ENCODE results near the gene PPEF1.
"Not testable (repeated sequence)": the region's sequence is repeated elsewhere in the genome, so short reads cannot be mapped to it uniquely, and the experiment has no call there.

Gene PPEF1

DNA sequence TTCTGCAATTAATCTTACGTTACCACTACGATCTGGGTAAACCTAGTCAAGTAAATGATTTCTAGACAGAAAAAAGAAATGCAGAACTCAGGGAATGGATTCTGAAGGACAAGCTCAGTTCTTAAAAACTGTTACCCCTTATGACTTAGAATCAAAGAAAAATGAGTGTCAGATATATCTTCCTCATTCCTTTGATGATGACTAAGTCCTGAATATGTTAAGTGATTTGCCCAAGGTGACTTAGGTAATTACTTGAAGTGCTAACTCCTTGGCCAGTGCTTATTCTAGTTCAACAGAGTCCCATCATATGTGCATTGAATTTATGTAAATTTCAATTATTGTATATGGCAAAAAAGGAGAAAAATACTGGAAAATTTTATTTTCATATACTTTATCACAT, 92.5 kb downstream of the PPEF1 start:
- no peak for DNase-seq

DNA sequence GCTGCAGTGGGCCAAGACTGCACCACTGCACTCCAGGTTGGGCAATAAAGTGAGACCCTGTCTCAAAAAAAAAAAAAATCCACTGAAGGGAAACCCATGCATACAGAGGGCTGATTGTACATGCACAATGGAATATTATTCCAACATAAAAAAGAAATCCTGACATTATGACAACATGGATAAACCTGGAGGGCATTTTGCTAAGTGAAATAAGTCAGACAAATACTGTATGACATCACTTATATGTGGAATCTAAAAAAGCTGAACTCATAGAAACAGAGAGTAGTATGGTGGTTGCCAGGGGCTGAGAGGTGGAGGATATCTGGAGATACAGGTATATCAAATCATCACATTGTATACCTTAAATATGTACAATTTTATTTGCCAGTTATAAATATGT, 102.2 kb downstream of the PPEF1 start:
- no peak for DNase-seq

DNA sequence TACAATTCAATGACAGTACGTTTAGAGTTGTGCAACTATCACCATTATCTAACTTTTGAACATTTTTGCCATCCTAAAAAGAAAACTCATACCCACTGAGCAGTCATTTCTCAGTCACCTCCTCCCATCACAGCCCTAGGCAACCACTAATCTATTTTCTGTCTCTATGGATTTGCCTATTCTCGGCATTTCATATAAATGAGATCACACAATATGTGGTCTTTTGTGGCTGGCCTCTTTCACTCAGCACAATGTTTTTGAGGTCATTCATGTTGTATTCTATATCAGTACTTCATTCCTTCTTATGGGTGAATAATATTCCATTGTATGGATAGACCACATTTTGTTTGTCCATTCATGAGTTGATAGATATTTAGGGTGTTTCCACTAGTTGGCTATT, 103.0 kb downstream of the PPEF1 start:
- no peak for DNase-seq

DNA sequence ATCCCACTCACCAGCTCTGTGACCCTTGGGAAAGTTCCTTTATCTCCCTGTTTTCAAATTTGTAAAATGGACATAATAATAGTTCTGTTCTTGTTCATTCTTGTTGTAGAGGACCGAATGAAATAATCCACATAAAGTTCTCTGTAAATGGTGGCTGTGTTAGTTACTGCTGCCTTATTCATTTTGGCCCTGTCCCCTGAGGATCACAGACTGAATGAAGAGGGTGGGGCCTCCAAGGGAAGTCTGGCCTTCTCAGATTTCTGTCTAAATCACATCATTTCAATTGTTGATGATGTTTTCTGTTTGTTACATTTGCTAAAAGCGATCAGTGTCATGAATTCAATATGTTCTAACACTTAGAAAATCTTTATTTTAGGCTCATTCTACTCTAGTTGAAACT, 117.9 kb downstream of the PPEF1 start:
- DNase-seq, result no peak

DNA sequence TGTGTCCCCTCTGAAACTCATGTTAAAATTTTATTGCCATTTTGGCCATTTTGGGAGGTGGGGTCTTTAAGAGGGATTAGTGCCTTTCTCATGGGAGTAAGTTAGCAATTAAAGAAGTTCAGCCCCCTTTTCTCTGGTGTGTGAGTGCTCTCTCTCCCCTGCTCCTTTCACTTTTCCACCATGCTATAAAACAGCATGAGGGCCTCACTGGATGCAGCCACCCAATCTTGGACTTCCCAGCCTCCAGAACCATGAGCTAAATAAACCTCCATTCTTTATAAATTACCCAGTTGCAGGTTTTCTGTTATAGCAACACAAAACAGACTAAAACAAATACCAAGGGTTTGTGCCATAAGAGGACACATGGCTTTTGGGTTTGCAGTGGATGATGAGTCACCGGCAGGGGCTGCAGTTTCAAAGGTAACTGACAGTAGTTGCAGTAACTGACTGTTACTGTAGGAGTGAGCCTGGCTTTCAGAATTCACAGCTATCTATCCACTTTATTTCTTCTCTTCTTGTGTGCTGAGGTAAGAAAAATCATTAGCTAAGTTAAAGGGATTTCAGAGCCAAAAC, 121.5 kb downstream of the PPEF1 start:
- no peak for DNase-seq

DNA sequence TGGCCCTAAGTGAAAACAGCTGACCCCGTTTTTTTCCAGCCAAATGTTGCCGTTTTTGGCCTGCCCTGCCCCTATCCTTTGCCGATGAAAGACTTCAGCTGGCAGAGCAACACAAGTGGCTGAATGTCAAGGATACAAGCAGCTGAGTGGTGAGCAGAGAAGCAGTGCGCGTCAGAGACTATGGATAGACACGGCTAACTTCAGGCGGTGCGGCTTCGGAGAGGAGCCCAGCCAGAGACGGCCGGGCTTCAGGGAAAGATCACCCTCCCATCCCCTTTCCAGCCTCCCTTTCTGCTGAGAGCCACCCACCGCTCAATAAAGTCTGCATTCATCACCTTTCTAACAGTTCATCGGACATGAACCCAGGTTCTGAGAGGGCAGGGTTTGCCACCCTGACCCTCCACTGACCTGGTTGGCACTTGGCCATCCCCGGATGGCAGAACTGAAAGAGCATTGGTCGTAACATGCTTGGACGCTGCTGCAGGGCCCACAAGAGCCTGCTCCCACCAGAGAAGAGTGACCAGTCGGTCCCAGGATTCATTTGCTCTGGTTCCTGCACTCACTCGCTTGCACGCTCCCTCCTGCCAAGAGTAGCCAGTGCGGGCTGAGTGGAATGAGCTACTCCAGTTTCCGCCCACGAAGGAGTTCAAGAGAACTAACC, 125.8 kb downstream of the PPEF1 start:
- DNase-seq, result no peak

DNA sequence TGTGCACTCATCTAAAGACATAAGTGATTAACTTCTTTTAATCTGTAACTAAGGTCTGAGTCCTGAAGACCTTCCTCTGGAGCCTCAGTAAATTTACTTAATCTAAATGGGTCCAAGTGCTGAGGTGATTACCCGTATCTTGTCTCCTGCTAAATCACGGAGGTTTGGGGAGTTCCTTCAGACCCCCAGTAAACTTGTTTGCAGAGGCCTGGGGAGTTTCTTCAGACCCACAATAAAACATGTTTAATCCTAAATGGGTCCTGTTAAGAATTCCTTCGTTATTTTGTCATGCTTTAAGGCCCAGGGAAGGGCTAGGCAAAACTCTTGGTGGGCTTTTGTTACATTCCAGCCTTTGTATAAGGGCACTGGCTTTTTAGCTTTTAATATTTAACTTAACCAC, 140.5 kb downstream of the PPEF1 start:
- not testable (repeated sequence) for DNase-seq

DNA sequence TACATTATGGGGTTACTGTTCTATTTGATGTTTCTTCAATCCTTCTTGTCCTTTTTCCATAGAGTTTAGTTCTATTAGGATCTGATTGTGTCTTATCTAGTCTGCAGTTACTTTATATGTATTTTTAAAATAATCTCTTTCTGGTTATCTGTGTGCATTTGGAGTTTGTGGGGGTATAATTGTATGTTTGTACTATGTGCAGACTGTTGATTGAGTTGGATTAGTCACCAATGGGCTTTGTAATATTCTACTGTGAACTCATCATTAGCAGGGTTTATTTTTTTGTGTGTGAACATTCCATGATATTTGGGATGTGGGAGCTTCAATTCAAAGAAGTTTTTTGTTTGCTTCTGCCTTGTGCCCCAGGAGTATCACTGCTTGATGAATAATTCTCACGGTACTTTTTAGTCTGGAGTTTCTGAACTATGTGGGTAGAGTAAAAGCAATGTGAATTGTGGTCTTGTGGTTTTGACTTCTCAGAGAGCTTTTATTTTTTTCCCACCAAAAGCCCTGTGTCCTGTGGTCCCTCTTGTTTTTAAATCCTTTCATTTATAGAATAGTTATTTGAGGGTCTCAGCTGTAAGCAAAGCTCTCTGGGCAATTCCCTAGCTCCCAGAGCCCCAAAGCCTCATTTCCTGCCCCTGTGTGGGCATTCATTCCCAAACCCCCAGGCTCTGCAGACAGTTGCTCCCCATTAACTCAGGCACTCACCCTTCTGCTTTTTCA, 148.6 kb downstream of the PPEF1 start:
- no peak for DNase-seq

DNA sequence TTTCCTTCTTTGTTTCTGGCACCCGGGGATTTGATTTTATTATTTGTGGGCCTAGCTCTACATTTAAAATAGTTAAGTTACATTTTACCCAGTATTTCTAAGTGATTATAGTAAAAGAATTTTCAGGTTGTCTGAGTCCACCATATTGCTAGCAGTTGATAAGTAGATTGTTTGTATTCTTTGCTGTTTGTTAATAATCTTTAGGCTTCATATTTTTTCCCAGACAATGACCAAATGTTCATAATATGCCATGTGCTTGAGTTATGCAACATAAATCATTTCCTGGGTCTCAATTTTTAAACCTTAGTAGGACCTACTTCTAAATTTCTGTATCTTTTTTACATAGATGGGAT, 149.2 kb downstream of the PPEF1 start:
- DNase-seq, result no peak

DNA sequence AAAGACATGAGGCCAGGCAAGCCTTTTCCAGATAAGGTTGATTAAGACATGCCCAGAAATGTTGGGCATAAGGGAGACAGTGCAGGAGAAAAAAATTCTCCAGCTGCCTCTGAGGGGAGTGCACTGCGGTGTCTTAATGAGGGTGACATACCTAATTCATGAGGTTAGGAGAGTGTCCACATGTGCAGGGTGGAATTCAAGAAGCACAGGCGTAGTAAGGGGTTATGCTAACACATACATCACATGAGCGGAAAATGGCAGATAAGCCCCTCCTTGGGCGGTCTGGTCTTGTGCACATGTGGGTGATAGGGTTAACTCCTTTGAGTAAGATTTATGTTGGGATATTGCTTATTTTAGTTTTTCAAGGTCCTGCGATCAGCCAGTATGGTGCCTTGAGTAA, 154.1 kb downstream of the PPEF1 start:
- DNase-seq, result no peak

DNA sequence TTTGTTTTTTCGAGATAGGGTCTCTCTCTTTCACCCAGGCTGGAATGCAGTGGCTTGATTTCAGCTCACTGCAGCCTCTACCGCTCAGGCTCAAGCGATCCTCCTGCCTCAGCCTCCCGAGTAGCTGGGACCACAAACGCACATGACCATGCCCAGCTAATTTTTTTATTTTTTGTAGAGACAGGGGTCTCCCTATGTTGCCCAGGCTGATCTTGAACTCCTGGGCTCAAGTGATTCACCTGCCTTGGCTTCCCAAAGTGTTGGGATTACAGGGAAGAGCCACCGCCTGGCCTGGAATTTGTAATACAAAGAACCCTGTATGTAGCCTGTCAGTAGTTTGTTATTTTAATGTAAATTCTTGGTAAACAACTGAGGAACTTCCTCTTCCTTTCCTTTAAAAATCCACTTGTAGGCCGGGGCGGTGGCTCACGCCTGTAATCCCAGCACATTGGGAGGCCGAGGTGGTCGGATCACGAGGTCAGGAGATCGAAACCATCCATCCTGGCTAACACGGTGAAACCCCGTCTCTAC, 157.0 kb downstream of the PPEF1 start:
- DNase-seq, result no peak

DNA sequence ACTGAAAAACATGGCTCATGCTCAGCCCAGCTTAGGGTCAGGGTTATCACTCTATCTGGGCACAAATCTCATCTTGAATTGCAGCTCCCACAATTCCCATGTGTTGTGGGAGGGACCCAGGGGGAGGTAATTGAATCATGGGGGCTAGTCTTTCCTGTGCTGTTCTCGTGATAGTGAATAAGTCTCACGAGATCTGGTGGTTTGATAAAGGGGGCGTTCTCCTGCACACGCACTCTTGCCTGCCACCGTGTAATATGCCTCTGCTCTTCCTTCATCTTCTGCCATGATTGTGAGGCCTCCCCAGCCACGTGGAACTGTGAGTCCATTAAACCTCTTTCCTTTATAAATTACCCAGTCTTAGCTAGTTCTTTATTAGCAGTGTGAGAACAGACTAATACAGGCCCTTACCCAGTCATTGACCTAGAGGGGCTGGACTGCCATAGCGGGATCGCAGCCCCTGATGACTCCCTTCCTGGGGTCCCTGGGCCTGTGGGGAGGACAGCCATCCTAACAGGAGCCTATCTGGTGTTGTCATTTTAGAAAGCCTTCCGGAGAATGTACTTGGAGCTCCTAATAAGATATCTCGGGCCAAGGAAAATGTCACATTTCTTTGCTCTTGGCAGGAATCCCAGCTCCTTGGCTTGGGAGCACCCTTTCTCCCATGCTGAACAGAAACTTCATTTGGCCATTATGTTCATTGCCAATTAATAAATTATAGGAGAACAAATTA, 163.9 kb downstream of the PPEF1 start:
- no peak for DNase-seq

DNA sequence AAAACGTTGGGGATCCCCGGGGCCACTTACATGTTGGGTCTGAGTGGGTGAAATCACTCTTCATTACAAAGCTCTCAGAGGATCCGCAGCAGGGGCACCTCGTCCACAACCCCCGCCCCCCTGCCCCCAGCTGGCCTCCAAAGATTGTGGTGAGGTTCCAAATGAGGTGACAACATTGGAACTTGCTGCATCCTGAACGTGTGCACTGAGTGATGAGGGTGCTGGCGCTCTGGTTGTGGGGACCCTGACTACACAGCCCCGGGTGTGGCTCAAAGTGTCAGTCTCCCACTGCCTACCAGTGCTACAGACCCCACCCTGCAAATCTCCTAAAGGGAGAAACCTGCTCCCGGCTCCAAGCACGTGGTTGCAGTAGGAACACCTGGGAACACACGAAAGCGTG, 164.5 kb downstream of the PPEF1 start:
- DNase-seq, result no peak

DNA sequence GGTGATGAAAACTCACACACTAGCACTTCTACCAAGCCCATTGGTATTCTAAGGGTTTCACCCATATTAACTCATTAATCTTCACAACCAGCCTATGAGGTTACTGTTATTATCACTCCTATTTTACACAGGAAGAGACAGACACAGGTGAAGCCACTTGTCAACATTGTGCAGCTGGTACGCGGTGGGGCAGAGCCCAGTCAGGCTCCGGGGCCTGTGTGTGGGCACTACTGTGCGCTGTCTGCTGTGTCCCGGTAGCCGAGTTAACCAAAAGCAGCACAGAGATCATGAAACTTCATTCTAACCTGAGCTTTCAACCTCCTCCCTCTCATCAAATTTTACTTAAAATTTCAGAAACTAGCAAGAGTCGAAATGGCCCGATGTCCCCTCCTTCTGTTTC, 165.2 kb downstream of the PPEF1 start:
- no peak for DNase-seq

DNA sequence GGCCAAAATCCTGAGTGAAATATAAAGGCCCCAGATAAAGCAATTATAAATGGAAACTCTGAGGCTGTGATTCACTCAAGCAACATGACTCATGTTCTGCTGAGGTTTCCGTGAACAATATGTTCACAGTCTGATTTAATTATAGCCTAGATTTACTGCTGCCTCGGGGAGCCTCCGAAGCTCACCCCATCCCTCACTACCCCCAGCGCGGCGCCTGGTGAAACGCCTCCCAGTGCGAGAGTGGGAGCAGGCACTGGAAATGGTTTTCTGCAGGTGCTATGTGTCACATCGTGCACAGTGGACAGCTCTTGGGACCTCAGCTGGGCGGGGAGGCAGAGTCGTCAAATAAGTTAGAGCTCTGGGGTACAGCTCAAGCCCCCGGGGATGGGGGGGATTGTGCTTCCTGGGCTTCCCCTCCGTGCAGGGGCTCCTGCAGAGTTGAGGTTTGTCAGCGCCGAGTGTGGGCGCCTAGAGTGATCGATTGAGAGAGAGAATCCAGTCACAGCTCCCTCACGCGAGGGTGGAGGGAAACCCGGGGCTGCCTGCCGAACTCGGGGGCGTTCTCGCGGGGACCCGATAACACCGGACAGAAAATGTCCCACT, 165.8 kb downstream of the PPEF1 start:
- DNase-seq, result no peak

DNA sequence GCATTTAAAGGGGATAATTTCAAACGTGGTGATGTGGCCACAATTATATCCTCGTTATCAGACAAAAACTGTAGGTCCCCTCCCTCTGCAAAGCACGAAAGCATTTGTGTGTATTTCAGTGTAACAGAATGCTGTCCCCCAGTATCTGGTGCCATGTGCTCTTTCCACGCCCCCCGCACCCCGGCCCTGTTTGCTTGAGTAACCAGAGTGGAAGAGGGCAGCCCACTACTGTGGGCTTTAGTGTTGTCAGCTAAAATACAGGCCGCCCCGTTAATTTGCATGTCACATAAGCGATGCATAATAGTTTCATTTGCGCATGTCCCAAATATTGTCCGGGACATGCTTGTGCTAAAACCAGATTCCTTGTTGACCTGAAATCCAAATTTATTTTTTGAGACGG, 166.4 kb downstream of the PPEF1 start:
- no peak for DNase-seq

DNA sequence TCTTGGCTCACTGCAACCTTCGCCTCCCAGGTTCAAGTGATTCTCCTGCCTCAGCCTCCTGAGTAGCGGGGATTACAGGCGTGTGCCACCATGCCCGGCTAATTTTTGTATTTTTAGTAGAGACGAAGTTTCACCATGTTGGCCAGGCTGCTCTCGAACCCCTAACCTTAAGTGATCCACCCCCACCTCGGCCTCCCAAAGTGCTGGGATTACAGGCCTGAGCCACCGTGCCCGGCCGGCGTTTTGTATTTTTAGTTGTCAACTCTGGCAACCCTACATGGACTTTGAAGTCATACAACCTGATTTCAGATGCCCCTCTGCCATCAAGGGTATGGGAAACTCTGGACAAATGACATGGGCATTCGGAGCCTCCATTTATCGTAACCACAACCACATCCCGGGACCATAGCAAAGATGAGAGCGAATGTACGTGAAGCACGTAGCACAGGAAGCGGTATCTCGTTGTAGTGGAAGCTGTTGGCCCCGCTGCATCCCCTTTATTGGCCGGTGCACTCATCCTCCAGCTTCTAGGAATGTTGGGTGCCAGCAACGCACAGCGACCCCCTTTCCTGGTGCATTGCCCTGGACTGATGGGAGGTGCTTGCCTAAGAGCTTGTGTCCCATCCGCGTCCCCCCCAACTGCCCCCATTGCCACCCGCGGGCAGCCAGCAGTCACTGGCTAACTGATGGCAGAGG, 167.3 kb downstream of the PPEF1 start:
- DNase-seq, result no peak

DNA sequence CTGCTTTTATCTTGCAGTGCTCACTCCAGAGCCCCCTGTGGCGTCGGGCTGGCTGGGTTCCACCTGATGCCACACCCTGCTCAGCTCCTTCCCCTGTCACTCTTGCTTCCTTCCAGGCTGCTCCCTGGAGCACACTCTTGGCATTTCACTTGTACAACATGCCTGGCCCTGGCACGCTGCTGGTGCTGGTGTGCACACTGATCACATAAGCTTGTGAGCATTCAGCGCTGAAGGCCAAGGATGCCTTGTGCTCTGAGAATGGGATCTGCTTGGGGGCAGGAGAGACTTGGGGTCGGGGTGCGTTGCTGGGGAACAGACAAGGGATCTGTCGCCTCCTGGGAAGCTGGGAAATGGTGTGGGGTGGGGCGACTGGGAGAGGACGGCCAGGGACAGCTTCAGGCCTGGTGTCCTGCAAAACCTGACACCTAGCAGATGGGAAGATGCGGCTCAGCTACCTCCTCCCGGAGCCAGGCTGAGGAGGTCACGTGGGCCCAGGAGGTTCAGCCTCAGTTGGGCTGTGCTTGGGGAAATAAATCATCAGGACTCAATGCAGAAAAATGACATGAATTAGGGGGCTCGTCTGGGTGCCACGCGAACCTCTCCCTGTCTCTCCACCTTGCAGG, 167.9 kb downstream of the PPEF1 start:
- DNase-seq, result peak; percentile 36

DNA sequence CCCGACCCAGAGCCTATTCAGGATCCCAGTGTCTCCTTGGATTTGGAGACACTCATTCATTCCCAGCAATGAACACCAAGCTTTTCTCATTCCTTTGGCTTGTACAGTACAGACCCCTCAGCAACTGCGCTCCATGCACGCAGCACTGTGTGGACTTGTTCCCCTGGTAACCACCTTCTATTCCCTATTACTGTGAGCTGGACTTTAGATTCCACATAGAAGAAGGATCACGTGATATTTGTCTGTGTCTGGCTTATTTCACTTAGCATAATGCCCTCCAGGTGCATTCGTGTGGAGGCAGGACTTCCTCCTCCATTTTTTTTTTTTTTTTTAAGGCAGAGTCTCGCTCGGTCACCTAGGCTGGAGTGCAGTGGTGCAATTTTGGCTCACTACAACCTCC, 170.0 kb downstream of the PPEF1 start:
- no peak for DNase-seq

All from NCI-H2171 (cell line).